Endodermal cell (in vitro differentiated cells): ENCODE measurements around the gene YIPF1. TPM values are rescaled to one million over a fixed set of nuclear protein-coding genes. Genes with fewer than 3 reads are reported as not detected.
"Not testable (repeated sequence)": the region's sequence is repeated elsewhere in the genome, so short reads cannot be mapped to it uniquely, and the experiment has no call there.

Source experiments
- DNase-seq: peaks from one replicate; pipeline ENCODE4 v3.0.0-alpha.2; 2017
- H3K27ac ChIP-seq: 2 replicates; pipeline ENCODE4 v1.5.1; 2013; ENCODE audit warnings: mild to moderate bottlenecking, low read depth, low read length, moderate library complexity
- H3K27me3 ChIP-seq: 2 replicates; pipeline ENCODE4 v1.6.1; 2013; ENCODE audit warnings: mild to moderate bottlenecking, low read length, moderate library complexity; ENCODE audit not compliant: insufficient read depth, control insufficient read depth, poor library complexity, severe bottlenecking
- H3K36me3 ChIP-seq: 2 replicates; pipeline ENCODE4 v1.7.0; 2013; ENCODE audit warnings: mild to moderate bottlenecking, low read length, moderate library complexity; ENCODE audit not compliant: control insufficient read depth, insufficient read depth
- H3K4me1 ChIP-seq: one replicate; pipeline ENCODE4 v1.7.0; 2013; ENCODE audit warnings: low read length; ENCODE audit not compliant: control insufficient read depth, insufficient read depth
- H3K4me3 ChIP-seq: 2 replicates; pipeline ENCODE4 v1.5.1; 2013; ENCODE audit warnings: mild to moderate bottlenecking, low read length, moderate library complexity
- H3K9ac ChIP-seq: 2 replicates; pipeline ENCODE4 v1.6.1; 2013; ENCODE audit warnings: mild to moderate bottlenecking, low read length, moderate library complexity; ENCODE audit not compliant: poor library complexity, severe bottlenecking; ENCODE audit errors: extremely low read depth
- H3K9me3 ChIP-seq: 2 replicates; pipeline ENCODE4 v1.6.1; 2013; ENCODE audit warnings: mild to moderate bottlenecking, low read length, moderate library complexity; ENCODE audit not compliant: control insufficient read depth
- H3K27ac Mint-ChIP-seq: 2 replicates; pipeline ENCODE4 v1.8.0; 2020; ENCODE audit warnings: mixed read lengths
- H3K27me3 Mint-ChIP-seq: 2 replicates; pipeline ENCODE4 v1.8.0; 2021; ENCODE audit warnings: mild to moderate bottlenecking, mixed read lengths; ENCODE audit not compliant: insufficient read depth
- H3K36me3 Mint-ChIP-seq: 2 replicates; pipeline ENCODE4 v1.8.0; 2020; ENCODE audit warnings: low read depth, mixed read lengths
- H3K4me1 Mint-ChIP-seq: 2 replicates; pipeline ENCODE4 v1.8.0; 2020; ENCODE audit warnings: mixed read lengths
- H3K4me3 Mint-ChIP-seq: 2 replicates; pipeline ENCODE4 v1.8.0; 2020; ENCODE audit warnings: mild to moderate bottlenecking, moderate library complexity, mixed read lengths
- H3K9me3 Mint-ChIP-seq: 2 replicates; pipeline ENCODE4 v1.8.0; 2020; ENCODE audit warnings: mild to moderate bottlenecking, mixed read lengths
- CTCF ChIP-seq: fragments of 200-600 bp; sonication (generic); conservative IDR thresholded peaks from 2 replicates; pipeline ENCODE4 v1.5.0; 2021; ENCODE audit warnings: antibody characterized with exemption, mild to moderate bottlenecking
- WGBS, 2 experiments: methylation state at CpG; one replicate each; pipeline versions ENCODE4 v1.1.5 to v1.1.7; 2013; ENCODE audit warnings: missing lambda C conversion rate in 2 of 2, mixed read lengths in 1 of 2; ENCODE audit not compliant: insufficient coverage in 1 of 2, insufficient read length in 1 of 2; 5-methylcytosine and 5-hydroxymethylcytosine counted together
- total RNA-seq, 2 donors: library from RNA; stranded (reverse); fragmentation: NEBNext Ultra II Directional in 1 of 2; extraction: Animal tissue kit (Norgen Biotek cat#: 25700) in 1 of 2; gene quantifications; 2 replicates in 1 of 2; 3 replicates in 1 of 2; pipeline ENCODE4 v1.2.1, GENCODE V29; 2021

The YIPF1 gene
- total RNA-seq, 2 donors from 2014 or later = 32.7 to 32.8 TPM

- Histone ChIP-seq H3K27me3 (no peaks in the 10 kb centered on the region), H3K4me3 (peak overlapping the region; percentile 96), H3K36me3 (no peaks in the 10 kb centered on the region), H3K27ac (no peak overlapping the region), H3K9me3 (no peaks in the 10 kb centered on the region), H3K9ac (peak overlapping the region; percentile 39), H3K4me1 (peaks cover 12% of the 10 kb centered on the region)
- Mint-ChIP-seq H3K4me3 (peak overlapping the region; percentile 89), H3K27ac (no peak overlapping the region), H3K36me3 (peaks cover 21% of the 10 kb centered on the region), H3K27me3 (no peaks in the 10 kb centered on the region), H3K4me1 (peaks cover 23% of the 10 kb centered on the region), H3K9me3 (no peaks in the 10 kb centered on the region)
- DNase-seq = no peak
- TF ChIP-seq CTCF = no peak
- WGBS, 2 experiments = 87 to 100% methylated on average over 2 of the region's 2 CpGs
Measured at GRCh38 chr1:53888681-53889080, 916 bp downstream of the YIPF1 start.

DNA sequence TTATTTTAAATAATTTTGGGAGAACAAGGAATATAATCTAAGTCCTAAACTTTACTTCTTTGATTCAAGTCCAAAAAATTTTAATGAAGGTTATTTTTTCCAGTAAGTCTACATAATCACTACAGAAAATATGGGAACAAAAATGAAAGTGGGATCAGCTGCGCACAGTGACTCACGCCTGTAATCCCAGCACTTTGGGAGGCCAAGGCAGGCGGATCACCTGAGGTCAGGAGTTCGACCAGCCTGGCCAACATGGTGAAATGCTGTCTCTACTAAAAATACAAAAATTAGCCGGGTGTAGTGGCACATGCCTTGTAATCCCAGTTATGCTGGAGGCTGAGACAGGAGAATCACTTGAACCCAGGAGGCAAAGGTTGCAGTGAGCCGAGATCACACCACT is 6.0 kb downstream of the YIPF1 start:
- H3K27me3 Mint-ChIP-seq, H3K9me3 ChIP-seq, H3K27me3 ChIP-seq, H3K4me1 ChIP-seq, H3K4me3 ChIP-seq, H3K9ac ChIP-seq, H3K27ac ChIP-seq, H3K27ac Mint-ChIP-seq, H3K4me3 Mint-ChIP-seq, DNase-seq: not testable (repeated sequence)
- peaks cover 14% of the 10 kb centered on the region for H3K4me1 Mint-ChIP-seq
- WGBS, 2 experiments = 90 to 94% methylated on average over 6 of the region's 6 CpGs
- H3K9me3 Mint-ChIP-seq = peaks cover 12% of the 10 kb centered on the region
- H3K36me3 ChIP-seq = peaks cover 18% of the 10 kb centered on the region
- peaks cover 53% of the 10 kb centered on the region for H3K36me3 Mint-ChIP-seq

DNA sequence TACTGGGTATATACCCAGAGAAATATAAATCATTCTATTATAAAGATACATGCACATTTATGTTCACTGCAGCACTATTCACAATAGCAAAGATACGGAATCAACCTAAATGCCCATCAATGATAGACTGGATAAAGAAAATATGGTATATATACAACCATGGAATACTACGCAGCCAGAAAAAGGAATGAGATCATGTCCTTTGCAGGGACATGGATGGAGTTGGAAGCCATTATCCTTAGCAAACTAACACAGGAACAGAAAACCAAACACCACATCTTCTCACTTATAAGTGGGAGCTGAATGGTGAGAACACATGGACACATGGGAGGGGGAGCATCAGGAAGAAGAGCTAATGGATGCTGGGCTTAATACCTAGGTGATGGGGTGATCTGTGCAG is 7.7 kb downstream of the YIPF1 start:
- H3K9ac ChIP-seq, H3K27me3 Mint-ChIP-seq, H3K4me1 ChIP-seq, H3K27ac ChIP-seq, H3K4me3 Mint-ChIP-seq, H3K4me3 ChIP-seq, H3K27ac Mint-ChIP-seq, H3K27me3 ChIP-seq, H3K9me3 ChIP-seq, DNase-seq: not testable (repeated sequence)
- peaks cover 59% of the 10 kb centered on the region for H3K36me3 Mint-ChIP-seq
- H3K4me1 Mint-ChIP-seq = peaks cover 14% of the 10 kb centered on the region
- WGBS, 2 experiments = 93% methylated on average over 2 of the region's 2 CpGs; no CpG with 5 or more reads in 1 of the 2 experiments
- peaks cover 12% of the 10 kb centered on the region for H3K9me3 Mint-ChIP-seq
- peaks cover 33% of the 10 kb centered on the region for H3K36me3 ChIP-seq

- H3K4me3 Mint-ChIP-seq = no peak overlapping the region
- no peak for DNase-seq
- H3K4me1 ChIP-seq = no peaks in the 10 kb centered on the region
- H3K27me3 Mint-ChIP-seq = no peaks in the 10 kb centered on the region
- WGBS, 2 experiments = 73 to 100% methylated on average over 1 to 5 of the region's 5 CpGs
- peaks cover 62% of the 10 kb centered on the region for H3K36me3 Mint-ChIP-seq
- no peak overlapping the region for H3K27ac Mint-ChIP-seq
- peaks cover 48% of the 10 kb centered on the region for H3K36me3 ChIP-seq
- TF ChIP-seq CTCF = peak; percentile 80
- H3K27ac ChIP-seq = no peak overlapping the region
- peaks cover 12% of the 10 kb centered on the region for H3K9me3 Mint-ChIP-seq
- peaks cover 10% of the 10 kb centered on the region for H3K4me1 Mint-ChIP-seq
- peaks cover 4% of the 10 kb centered on the region for H3K9me3 ChIP-seq
- H3K4me3 ChIP-seq = no peak overlapping the region
- H3K27me3 ChIP-seq = no peaks in the 10 kb centered on the region
- H3K9ac ChIP-seq = no peak overlapping the region
Measured at GRCh38 chr1:53878492-53879105, 11.0 kb downstream of the YIPF1 start.

DNA sequence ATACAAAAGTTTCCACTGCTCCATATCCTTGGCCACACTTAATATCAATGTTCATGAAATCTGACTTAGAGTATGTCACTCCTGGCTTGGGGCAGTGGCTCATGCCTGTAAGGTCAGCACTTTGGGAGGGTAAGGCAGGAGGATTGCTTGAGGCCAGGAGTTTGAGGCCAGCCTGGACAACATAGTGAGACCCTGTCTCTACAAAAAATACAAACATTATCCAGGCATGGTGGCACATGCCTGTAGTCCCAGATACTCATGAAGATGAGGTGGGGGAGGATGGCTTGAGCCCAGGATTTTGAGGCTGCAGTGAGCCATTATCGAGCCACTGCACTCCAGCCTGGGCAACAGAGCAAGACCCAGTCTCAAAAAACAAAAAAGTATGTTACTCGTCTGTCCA is 14.4 kb downstream of the YIPF1 start:
- H3K27me3 ChIP-seq, H3K4me3 ChIP-seq, H3K27ac Mint-ChIP-seq, H3K9me3 ChIP-seq, H3K9ac ChIP-seq, H3K27me3 Mint-ChIP-seq, DNase-seq, H3K9me3 Mint-ChIP-seq, H3K4me3 Mint-ChIP-seq, H3K27ac ChIP-seq, H3K4me1 ChIP-seq: not testable (repeated sequence)
- 92 to 95% methylated on average over 2 of the region's 2 CpGs for WGBS, 2 experiments
- Mint-ChIP-seq H3K36me3 (peaks cover 40% of the 10 kb centered on the region), H3K4me1 (peaks cover 10% of the 10 kb centered on the region)
- H3K36me3 ChIP-seq = peaks cover 41% of the 10 kb centered on the region
